Natural killer cell (primary cell): ENCODE measurements around the gene SLC9A6. TPM values are rescaled to one million over a fixed set of nuclear protein-coding genes. Genes with fewer than 3 reads are reported as not detected.

Experiments used
- ATAC-seq, 3 donors: fragments of 150-1000 bp in 2 of 3; fragments of 200-7000 bp in 1 of 3; cut with Tn5 transposase; 1 replicate in 1 of 3; 2 replicates in 2 of 3; pipeline ENCODE4 v1.10.0; 2021; ENCODE audit warnings: mild to moderate bottlenecking in 2 of 3, moderate library complexity in 2 of 3
- DNase-seq, 2 donors: peaks; one replicate each; pipeline versions ENCODE4 v3.0.0 to v3.0.0-alpha.2; 2013 to 2021; ENCODE audit warnings: mixed read lengths in 1 of 2
- H3K27ac ChIP-seq: one replicate; pipeline ENCODE4 v1.5.1; 2013; ENCODE audit warnings: mild to moderate bottlenecking, low read length
- H3K27me3 ChIP-seq: one replicate; pipeline ENCODE4 v1.6.1; 2013; ENCODE audit warnings: low read length; ENCODE audit not compliant: control insufficient read depth, insufficient read depth
- H3K36me3 ChIP-seq: one replicate; pipeline ENCODE4 v1.6.1; 2013; ENCODE audit warnings: low read length; ENCODE audit not compliant: control insufficient read depth, insufficient read depth
- H3K4me1 ChIP-seq: one replicate; pipeline ENCODE4 v1.6.1; 2013; ENCODE audit warnings: low read length; ENCODE audit not compliant: control insufficient read depth, insufficient read depth
- H3K4me3 ChIP-seq: one replicate; pipeline ENCODE4 v1.5.1; 2013; ENCODE audit warnings: low read length
- H3K9me3 ChIP-seq: one replicate; pipeline ENCODE4 v1.6.1; 2013; ENCODE audit warnings: low read length; ENCODE audit not compliant: control insufficient read depth, insufficient read depth
- H3K27ac Mint-ChIP-seq, 2 donors: one replicate each; pipeline ENCODE4 v1.8.0; 2022; ENCODE audit warnings: mild to moderate bottlenecking in 2 of 2, mixed read lengths in 2 of 2, moderate library complexity in 1 of 2
- H3K27me3 Mint-ChIP-seq, 2 donors: one replicate each; pipeline ENCODE4 v1.8.0; 2022; ENCODE audit warnings: low read depth in 2 of 2, mixed read lengths in 2 of 2
- H3K36me3 Mint-ChIP-seq: one replicate; pipeline ENCODE4 v1.8.0; 2022; ENCODE audit warnings: mixed read lengths
- H3K4me1 Mint-ChIP-seq, 2 donors: one replicate each; pipeline ENCODE4 v1.8.0; 2022; ENCODE audit warnings: mixed read lengths in 2 of 2
- H3K4me3 Mint-ChIP-seq: one replicate; pipeline ENCODE4 v1.8.0; 2022; ENCODE audit warnings: mild to moderate bottlenecking, moderate library complexity, mixed read lengths
- H3K9me3 Mint-ChIP-seq, 2 donors: one replicate each; pipeline ENCODE4 v1.8.0; 2022; ENCODE audit warnings: mixed read lengths in 2 of 2
- CTCF ChIP-seq: fragments of 200-600 bp; IDR thresholded peaks from one replicate; pipeline ENCODE4 v1.8.0; 2022; ENCODE audit warnings: antibody characterized with exemption
- WGBS: methylation state at CpG from one replicate; pipeline ENCODE4 v1.1.7; 2013; ENCODE audit warnings: missing lambda C conversion rate; ENCODE audit not compliant: insufficient coverage; 5-methylcytosine and 5-hydroxymethylcytosine counted together
- intact Hi-C: fragments of 100-400 bp; cut with micrococcal nuclease; formaldehyde crosslinking; loops from one replicate; pipeline ENCODE4 v1.14.2; 2022
- total RNA-seq, 4 donors: library from RNA; stranded (reverse); fragments of 120-200 nt in 1 of 4; gene quantifications; one replicate each; pipeline versions ENCODE4 v1.2.3 to v1.2.4, GENCODE V29; 2013 to 2022

The SLC9A6 gene
- total RNA-seq, 3 donors from 2014 or later (not counting 1 experiment from before 2014, with no cell fraction given), result 17.1 to 24.0 (median 19.3) TPM

GRCh38 chrX:135988245-135988644 lies 3.0 kb downstream of the SLC9A6 start:
- peaks cover 0 to 8% of the 10 kb centered on the region in 2 donors for H3K27me3 Mint-ChIP-seq
- Histone ChIP-seq H3K4me3 (no peak overlapping the region), H3K9me3 (no peaks in the 10 kb centered on the region), H3K36me3 (no peaks in the 10 kb centered on the region), H3K4me1 (peaks cover 13% of the 10 kb centered on the region), H3K27me3 (no peaks in the 10 kb centered on the region), H3K27ac (no peak overlapping the region)
- no peak overlapping the region for H3K27ac Mint-ChIP-seq
- no peaks in the 10 kb centered on the region for H3K9me3 Mint-ChIP-seq
- peaks cover 17 to 58% of the 10 kb centered on the region in 2 donors for H3K4me1 Mint-ChIP-seq
- no peak for ATAC-seq
- intact Hi-C loops, result no loop called here
- no peak for DNase-seq
- WGBS, result 89% methylated on average over 3 of the region's 4 CpGs
- H3K4me3 Mint-ChIP-seq, result no peak overlapping the region
- no peaks in the 10 kb centered on the region for H3K36me3 Mint-ChIP-seq
- no peak for TF ChIP-seq CTCF

GRCh38 chrX:136015016-136015415 lies 29.8 kb downstream of the SLC9A6 start:
- no peak overlapping the region for H3K27ac ChIP-seq
- no peak overlapping the region for H3K4me3 ChIP-seq
- Mint-ChIP-seq H3K36me3 (no peaks in the 10 kb centered on the region), H3K4me1 (no peaks in the 10 kb centered on the region), H3K27ac (no peak overlapping the region), H3K4me3 (no peak overlapping the region), H3K9me3 (no peaks in the 10 kb centered on the region), H3K27me3 (no peaks in the 10 kb centered on the region)
- no peak for TF ChIP-seq CTCF
- WGBS, result 100% methylated on average over 2 of the region's 4 CpGs
- no peak for DNase-seq
- peaks cover 28% of the 10 kb centered on the region for H3K36me3 ChIP-seq
- no peak for ATAC-seq
- no peaks in the 10 kb centered on the region for H3K27me3 ChIP-seq
- intact Hi-C loops, result no loop called here
- no peaks in the 10 kb centered on the region for H3K9me3 ChIP-seq
- H3K4me1 ChIP-seq, result no peaks in the 10 kb centered on the region

DNA sequence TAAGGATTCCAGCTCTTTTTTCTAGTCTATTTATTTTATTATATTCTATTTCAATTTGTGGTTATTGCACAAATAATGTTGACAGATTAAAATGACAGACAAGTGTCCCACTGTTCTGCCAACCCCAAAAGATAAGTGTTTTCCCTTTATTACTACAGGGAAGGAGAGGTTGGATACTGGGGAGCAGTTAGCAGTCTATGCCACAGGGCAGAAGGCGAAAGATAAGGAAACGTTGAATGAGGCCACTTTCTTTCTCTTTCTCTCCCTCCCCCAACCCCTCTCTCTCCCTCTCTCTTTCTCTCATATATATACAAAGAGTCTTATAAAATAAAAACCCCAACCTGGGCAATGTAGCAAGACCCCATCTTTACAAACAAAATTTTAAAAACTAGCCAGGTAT lies 31.6 kb downstream of the SLC9A6 start:
- 80% methylated on average over 1 of the region's 2 CpGs for WGBS
- Mint-ChIP-seq H3K27ac (no peak overlapping the region), H3K9me3 (no peaks in the 10 kb centered on the region), H3K4me1 (no peaks in the 10 kb centered on the region), H3K27me3 (no peaks in the 10 kb centered on the region), H3K4me3 (no peak overlapping the region), H3K36me3 (no peaks in the 10 kb centered on the region)
- Histone ChIP-seq H3K4me1 (no peaks in the 10 kb centered on the region), H3K27ac (no peak overlapping the region), H3K4me3 (no peak overlapping the region), H3K9me3 (no peaks in the 10 kb centered on the region), H3K36me3 (peaks cover 28% of the 10 kb centered on the region), H3K27me3 (no peaks in the 10 kb centered on the region)
- TF ChIP-seq CTCF, result no peak
- ATAC-seq, result no peak
- intact Hi-C loops, result no loop called here
- no peak for DNase-seq

GRCh38 chrX:136019226-136019625 lies 34.0 kb downstream of the SLC9A6 start:
- 60% methylated on average over 1 of the region's 5 CpGs for WGBS
- H3K27ac Mint-ChIP-seq, result no peak overlapping the region
- Histone ChIP-seq H3K4me3 (no peak overlapping the region), H3K4me1 (no peaks in the 10 kb centered on the region), H3K36me3 (peaks cover 17% of the 10 kb centered on the region), H3K9me3 (no peaks in the 10 kb centered on the region), H3K27me3 (no peaks in the 10 kb centered on the region), H3K27ac (no peak overlapping the region)
- intact Hi-C loops, result no loop called here
- H3K36me3 Mint-ChIP-seq, result no peaks in the 10 kb centered on the region
- no peaks in the 10 kb centered on the region for H3K27me3 Mint-ChIP-seq
- no peak for TF ChIP-seq CTCF
- no peaks in the 10 kb centered on the region for H3K4me1 Mint-ChIP-seq
- no peaks in the 10 kb centered on the region for H3K9me3 Mint-ChIP-seq
- no peak overlapping the region for H3K4me3 Mint-ChIP-seq
- no peak for ATAC-seq
- no peak for DNase-seq
